NCI-H2227 (cell line): Measurements from ENCODE around the gene ANTKMT.

Source experiments
- DNase-seq: peaks from one replicate; lab custom pipeline; 2025; ENCODE audit not compliant: unreplicated experiment; lab: John Stamatoyannopoulos, UW

Gene ANTKMT, protein sequence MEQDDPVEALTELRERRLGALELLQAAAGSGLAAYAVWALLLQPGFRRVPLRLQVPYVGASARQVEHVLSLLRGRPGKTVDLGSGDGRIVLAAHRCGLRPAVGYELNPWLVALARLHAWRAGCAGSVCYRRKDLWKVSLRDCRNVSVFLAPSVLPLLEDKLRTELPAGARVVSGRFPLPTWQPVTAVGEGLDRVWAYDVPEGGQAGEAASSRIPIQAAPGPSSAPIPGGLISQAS

DNA sequence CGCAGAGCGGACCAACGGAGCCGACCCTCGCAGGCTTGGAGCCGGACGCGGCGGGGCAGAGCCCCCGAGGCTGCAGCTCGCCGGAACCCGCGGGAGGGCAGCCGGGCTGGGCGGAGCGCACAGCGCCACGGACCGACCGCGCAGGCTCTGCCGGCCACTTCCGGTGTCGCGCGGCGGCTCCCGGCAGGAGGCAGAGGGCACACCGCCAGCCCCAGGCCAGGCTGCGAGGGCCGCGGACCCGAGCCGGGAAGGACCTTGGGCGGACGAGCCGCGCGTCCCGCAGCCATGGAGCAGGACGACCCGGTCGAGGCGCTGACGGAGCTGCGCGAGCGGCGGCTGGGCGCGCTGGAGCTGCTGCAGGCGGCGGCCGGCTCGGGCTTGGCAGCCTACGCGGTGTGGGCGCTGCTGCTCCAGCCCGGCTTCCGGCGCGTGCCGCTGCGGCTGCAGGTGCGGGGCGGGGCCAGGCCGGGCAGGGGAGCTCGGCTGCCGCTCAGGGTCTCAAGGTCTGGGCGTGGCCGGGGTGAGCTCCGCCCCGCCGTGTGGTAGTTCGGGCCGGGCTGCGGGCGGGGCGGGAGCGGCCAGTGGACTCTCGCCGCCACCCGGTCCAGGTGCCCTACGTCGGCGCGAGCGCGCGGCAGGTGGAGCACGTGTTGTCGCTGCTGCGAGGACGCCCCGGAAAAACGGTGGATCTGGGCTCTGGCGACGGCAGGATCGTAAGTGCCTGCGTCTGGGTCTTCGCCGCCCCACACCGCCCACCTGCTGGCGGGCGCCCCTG lies at the start of gene ANTKMT:
ANTKMT (plus strand) TSS at position 157 of the 775 bp plus-strand sequence; CDS start at position 286, 129 bp downstream.
- peak; percentile 97 for DNase-seq

DNA sequence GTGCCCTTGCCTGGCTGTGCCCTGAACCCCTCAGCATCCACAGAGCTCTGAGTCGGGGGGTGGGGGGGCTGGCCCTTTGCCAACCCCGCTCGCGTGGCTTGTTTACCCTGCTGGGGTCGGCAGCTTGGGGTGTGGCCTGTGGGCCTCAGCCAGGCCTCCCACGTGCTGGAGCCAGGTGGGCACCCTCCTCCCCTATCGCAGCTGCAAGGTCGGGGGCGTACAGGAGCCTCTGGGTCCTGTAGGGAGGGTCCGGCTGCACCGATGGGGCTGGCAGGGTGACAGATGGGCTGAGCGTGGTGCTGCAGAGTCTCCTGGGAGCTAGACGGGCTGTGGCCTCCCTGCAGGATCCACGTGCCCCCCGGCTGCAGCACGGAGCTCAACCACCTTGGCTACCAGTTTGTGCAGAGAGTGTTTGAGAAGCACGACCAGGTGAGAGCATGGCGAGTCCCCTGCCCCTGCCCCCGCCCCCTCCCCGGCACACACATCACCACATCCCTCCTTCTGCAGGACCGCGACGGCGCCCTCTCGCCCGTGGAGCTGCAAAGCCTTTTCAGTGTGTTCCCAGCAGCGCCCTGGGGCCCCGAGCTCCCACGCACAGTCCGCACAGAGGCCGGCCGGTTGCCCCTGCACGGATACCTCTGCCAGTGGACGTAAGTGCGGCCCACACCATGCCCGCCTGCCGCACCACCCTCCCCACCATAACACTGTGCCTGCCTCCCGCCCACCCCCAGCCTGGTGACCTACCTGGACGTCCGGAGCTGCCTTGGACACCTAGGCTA lies 49.4 kb upstream of the ANTKMT start:
- no peak for DNase-seq

DNA sequence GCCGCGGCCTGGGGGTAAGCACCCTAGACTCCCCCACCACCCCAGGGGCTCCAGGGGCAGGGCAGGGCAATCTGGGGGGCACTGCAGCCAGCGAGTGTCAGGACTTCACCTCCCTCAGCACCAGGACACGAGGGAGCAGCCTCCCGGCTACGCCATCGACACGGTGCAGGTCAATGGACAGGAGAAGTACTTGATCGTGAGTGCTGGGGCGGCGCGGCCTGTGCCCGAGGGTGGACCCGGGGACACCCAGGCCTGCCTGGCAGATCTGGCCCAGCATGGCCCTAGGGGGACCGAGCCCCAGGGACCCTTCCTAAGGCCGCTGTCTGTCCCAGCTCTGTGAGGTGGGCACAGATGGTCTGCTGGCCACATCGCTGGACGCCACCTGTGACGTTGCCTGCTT lies 48.6 kb upstream of the ANTKMT start:
- DNase-seq, result no peak

DNA sequence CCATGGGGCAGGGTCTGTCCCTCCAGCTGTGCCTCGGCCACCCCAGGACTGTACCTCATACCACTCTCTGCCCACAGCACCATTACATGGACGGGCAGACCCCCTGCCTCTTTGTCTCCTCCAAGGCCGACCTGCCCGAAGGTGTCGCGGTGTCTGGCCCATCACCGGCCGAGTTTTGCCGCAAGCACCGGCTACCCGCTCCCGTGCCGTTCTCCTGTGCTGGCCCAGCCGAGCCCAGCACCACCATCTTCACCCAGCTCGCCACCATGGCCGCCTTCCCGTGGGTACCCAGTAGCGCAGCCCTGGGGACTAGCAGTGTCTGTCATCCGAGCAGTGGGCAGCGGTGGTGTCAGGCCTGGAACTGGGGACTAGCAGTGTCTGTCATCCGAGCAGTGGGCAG lies 48.1 kb upstream of the ANTKMT start:
- DNase-seq, result no peak

DNA sequence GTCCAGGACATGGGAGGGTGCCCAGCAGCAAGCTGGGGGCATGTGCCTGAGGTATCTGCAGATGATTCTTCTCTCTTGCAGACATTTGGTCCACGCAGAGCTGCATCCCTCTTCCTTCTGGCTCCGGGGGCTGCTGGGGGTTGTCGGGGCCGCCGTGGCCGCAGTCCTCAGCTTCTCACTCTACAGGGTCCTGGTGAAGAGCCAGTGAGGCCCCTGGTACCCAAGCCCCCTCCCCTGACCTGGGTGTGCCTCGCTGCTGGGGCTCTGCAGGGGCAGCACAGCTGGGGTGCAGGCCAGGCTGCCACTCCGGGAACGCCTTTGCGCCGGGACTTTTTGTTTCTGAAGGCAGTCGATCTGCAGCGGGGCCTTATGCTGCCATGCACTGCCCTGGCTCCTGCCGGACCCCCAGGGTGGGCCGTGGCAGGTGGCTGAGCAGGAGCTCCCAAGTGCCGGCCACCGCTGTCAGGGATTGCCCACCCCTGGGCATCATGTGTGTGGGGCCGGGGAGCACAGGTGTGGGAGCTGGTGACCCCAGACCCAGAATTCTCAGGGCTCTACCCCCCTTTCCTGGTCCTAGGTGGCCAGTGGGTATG lies 47.5 kb upstream of the ANTKMT start:
- no peak for DNase-seq

DNA sequence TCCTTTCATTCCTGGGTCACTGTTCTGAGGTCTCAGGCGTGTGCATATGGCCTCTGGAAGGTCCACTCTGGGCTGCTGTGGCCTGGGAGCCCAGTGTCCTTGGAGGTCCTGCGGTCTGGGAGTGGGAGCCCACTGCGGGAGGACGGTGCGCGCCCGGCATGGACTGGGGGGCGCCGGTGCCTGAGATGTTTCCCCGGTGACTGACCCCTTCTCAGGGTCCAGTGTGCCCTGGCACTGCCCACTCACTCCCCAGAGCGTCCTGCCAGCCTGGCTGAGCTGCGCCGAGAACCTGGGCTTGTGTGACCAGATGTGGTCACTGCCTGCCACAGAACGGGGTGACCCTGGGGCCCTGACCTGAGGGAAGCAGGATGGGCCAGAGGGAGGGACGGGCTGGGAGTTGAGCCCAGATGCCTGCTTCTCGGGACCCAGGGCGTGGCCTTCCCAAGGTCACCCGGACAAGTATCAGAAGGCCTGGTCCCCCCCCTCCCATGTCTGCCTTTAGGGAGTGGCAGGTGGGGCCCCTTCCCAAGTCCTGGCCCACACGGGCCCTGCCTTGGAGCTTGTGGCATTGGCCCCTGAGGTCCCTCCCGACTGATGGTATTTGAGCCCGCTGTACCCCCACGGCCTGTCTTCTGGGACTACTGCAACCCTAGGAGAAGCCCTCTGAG lies 46.6 kb upstream of the ANTKMT start:
- no peak for DNase-seq

DNA sequence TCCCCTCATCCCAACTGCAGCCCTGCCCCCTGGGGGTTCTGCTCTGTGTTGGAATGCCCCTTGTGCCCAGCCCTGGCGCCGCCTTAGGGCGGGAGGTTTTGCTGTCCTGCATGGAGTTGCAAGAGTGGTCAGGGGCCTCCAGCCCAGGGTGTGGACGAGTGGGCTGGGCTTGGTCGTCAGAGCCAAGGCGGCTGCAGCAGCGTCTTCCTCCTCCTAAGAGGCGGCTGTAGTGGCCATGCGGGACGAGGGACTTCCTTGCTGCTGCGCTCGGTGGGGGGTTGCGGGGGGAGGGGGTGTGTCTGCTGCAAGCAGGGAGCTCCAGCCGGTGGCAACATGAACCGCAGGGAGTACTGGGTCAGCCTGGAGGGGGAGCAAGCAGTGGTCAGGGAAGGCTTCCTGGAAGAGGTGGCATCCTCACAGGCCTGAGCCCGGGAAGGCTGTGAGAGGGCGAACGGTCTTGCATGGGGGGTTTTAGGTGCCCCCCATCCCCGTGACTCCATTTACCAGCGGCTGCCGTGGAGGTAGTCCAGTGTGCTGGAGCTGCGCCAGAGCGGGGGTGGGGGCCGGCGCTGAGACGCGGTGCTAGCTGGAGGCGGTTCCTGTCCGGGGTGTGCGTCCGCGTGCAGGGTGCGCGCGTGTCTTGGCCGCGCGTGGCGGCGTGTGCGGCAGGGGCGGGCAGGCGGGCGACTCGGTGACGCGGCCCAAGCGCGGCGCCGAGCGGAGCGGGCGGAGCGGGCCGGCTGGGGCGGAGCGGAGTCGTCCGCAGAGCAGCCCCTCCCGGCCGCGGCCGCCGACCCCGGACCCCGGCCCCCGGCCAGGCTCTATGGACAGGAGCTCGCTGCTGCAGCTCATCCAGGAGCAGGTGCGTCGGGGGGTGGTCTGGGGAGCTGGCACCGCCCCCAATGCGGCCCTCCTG lies 45.7 kb upstream of the ANTKMT start, which contains the start of gene RHBDL1:
RHBDL1 (plus strand) TSS at position 704 of the 916 bp plus-strand sequence; CDS start at position 824, 120 bp downstream.
- peak; percentile 47 for DNase-seq

DNA sequence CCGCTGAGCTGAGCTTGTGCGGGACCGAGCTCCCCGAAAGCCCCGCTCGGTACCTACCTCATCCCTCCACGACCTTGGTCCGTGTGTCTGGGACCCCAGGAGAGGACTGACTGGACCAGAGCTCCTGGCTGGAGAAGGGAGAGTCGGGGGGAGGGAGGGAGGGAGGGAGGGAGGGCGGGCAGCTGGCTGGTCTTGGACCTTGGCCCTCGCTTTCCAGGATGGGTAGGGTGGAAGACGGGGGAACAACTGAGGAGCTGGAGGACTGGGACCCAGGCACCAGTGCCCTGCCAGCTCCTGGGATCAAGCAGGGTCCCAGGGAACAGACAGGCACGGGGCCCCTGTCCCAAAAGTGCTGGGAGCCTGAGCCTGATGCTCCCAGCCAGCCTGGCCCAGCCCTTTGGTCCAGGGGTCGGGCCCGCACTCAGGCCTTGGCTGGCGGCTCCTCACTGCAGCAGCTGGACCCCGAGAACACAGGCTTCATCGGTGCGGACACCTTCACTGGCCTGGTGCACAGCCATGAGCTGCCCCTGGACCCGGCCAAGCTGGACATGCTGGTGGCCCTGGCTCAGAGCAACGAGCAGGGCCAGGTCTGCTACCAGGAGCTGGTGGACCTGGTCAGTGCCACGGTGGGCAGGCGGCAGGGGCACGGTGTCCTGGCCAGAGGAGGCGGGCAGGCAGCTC lies 44.9 kb upstream of the ANTKMT start:
- no peak for DNase-seq

DNA sequence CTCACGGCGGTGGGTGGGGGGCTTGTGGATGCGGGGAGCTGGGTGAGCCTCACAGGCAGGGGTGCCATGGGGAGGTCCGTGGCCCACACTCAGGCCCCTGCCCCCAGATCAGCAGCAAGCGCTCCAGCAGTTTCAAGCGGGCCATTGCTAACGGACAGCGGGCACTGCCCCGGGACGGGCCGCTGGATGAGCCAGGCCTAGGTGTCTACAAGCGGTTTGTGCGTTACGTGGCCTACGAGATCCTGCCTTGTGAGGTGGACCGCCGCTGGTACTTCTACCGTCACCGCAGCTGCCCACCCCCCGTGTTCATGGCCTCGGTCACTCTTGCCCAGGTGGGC lies 44.4 kb upstream of the ANTKMT start:
- DNase-seq, result no peak

DNA sequence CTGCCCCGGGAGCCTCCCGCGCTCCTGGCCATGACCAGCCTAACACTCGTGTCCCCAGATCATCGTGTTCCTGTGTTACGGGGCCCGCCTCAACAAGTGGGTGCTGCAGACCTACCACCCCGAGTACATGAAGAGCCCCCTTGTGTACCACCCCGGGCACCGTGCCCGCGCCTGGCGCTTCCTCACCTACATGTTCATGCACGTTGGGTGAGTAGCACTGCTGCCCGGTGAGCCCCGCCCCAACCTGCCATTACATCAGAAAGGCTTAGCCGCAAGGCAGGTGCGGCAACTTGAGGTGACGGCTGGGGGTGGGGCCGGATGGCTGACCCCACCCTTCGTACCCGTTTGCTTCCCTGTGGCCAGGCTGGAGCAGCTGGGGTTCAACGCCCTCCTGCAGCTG lies 44.0 kb upstream of the ANTKMT start:
- no peak for DNase-seq

DNA sequence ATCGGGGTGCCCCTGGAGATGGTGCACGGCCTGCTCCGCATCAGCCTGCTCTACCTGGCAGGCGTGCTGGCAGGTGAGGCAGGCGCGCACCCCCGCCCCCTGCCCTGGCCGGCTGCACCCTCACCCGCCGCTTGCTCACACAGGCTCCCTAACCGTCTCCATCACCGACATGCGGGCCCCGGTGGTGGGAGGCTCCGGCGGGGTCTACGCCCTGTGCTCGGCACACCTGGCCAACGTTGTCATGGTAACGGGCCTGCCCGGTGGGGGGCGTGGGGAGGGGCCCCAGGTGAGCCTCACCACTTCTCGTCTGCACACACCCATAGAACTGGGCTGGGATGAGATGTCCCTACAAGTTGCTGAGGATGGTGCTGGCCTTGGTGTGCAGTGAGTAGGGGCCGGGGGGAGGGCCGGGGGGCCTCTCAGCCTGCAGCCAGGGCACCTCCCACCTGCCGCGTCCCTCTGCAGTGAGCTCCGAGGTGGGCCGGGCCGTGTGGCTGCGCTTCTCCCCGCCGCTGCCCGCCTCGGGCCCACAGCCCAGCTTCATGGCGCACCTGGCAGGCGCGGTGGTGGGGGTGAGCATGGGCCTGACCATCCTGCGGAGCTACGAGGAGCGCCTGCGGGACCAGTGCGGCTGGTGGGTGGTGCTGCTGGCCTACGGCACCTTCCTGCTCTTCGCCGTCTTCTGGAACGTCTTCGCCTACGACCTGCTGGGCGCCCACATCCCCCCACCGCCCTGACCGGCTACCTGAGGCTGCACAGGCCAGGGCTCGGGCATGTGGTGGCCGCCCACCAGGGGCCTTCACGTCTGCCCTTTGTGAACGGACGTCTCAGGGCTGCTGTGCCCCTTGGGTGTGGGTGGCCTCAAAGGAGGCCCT lies 43.4 kb upstream of the ANTKMT start:
- peak; percentile 34 for DNase-seq

DNA sequence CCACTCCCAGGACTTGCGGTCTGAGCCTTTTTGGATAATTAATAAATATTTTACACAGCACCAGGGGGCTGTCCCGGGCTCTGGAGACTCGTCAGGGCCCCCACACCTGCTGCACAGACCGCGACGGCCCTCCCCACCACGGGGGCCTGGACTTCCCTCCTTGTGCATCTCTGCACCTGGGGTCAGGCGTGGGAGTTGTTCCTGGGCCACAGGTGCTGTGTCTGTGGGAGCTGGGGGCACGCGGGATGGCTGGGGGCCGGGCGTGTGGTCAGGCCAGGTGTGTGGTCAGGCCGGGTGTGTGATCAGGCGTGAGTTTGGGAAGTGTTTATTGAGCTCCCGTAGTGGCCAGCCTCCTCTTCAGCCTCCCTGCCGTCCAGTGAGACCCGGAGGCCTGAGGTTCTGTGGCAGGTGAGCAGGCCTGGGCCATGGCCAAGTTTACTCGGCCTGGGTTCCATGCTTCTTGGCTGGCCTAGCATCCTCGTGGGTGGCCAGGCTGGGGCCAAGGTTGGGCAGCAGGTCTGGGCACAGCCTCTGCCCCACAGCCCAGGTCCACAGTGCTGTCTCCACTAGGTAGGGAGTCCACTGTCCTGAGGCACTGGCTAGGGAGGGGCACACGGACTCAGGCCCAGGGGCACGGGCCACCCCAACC lies 42.6 kb upstream of the ANTKMT start:
- DNase-seq, result no peak

DNA sequence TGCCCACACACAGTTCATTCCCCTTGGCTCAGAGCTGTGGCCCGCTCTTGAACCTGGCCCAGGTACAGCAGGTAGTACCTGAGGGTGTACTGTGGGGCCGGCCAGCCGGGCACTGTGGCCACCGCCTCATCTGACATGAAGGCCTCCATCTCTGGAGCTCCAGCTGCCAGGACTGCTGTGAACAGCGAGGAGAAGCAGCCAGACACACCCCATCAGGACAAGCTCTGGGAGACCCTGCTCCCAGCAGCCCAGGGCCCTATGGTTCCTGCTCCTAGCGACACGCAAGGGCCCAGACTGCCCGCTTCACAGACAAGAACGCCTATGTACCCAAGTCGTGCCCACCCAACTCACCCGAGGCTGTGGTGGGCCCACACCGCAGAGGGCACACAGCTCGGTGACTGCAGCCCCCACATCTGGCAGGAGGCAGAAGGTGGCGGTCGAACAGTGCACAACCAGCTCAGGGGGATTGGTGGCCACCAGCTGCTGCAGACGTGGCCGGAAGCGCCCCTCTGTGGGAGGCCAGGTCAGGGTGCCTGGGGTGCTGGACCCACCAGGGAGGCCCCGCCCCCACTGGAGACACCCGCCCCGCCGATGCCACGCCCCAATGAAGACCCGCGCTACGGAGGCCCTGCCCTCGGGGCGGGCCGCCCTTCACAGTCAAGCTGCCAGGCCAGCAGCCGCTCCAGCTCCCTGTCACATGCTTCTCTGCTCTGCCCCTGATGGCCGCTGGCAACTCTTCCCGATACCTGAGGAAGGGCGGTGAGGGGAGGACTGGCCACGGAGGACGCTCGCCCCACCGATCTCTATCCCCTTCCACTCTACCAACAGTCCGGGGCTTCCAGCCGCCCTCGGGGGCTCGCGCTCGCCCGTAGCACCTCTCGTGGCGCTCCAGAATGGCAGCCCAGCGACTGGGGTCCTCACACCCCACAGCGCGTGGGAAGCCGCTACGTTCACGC lies 41.8 kb upstream of the ANTKMT start:
- DNase-seq, result peak; percentile 90

DNA sequence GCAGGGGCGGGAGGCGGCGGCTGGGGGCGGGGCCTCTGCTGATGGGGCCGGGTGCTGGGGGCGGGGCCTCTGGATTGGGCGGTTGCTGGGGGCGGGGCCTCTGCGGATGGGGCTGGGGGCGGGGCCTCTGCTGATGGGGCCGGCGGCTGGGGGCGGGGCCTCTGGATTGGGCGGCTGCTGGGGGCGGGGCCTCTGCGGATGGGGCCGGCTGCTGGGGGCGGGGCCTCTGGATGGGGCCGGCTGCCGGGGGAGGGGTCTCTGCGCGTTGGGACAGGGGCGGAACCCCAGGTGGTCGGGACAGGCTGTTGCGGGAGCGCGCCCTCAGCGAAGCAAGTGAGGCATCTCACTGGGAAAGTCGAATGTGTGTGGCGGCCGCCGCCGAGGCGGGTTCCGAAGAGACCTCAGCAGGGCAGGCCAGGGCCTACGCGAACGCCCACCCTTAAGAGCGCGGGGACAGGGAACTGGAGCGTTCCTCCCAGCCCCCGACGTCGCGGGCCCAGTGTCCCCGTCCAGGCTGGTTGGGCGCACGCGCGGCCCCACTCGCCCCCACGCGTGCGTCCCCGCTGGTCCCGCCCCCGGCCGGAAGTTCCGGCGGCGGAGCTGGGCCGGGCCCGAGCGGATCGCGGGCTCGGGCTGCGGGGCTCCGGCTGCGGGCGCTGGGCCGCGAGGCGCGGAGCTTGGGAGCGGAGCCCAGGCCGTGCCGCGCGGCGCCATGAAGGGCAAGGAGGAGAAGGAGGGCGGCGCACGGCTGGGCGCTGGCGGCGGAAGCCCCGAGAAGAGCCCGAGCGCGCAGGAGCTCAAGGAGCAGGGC lies 40.9 kb upstream of the ANTKMT start, which contains the start of gene STUB1:
STUB1 (plus strand) TSS at position 597 of the 811 bp plus-strand sequence; CDS start at position 713, 116 bp downstream.
- peak; percentile 96 for DNase-seq

DNA sequence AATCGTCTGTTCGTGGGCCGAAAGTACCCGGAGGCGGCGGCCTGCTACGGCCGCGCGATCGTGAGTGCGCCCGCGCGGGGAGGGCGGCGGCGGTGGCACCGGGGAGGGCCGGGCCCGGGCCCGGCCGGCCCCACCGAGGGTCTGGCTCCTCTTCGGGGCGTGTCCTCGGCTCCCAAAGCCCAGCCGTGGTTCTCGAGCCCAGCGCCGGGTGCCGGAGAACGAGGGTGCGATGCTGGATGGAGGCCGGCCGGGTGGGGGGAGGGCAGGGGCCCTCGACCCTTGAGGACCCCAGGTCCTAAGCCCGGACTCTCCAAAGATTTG lies 40.4 kb upstream of the ANTKMT start:
- no peak for DNase-seq
